Stimulated activated CD4-positive, alpha-beta T cell treated with anti-CD3 and anti-CD28 coated beads, TNF-alpha, amount 100 ng/mL, for 4 hours (primary cell): ENCODE data around the gene EEF1G.
A peak's percentile ranks its signal among the peaks of the same experiment; 100 is the strongest.
"Not testable (repeated sequence)": the region's sequence is repeated elsewhere in the genome, so short reads cannot be mapped to it uniquely, and the experiment has no call there.

Source experiments
- DNase-seq, 3 experiments: peaks; one replicate each; pipeline ENCODE4 v3.0.0-alpha.2; 2020; ENCODE audit warnings: low read depth in 3 of 3

The EEF1G gene

GRCh38 chr11:62603776-62604299 is 30.1 kb upstream of the EEF1G start:
- DNase-seq = no peak

GRCh38 chr11:62603072-62603408 is 29.3 kb upstream of the EEF1G start:
- DNase-seq = no peak

GRCh38 chr11:62602141-62603071 is 28.7 kb upstream of the EEF1G start:
- peak in 1 of 3 experiments; percentile 35 for DNase-seq

- DNase-seq = peak; percentile 99 to 100 (median 99)
Observed at GRCh38 chr11:62601372-62602140, 27.9 kb upstream of the EEF1G start, which contains the start of gene MTA2. Gene MTA2, minus strand, starts transcription at chr11:62601865. Its CDS starts 415 bp downstream, at chr11:62601450.

GRCh38 chr11:62601122-62601371 is 27.4 kb upstream of the EEF1G start:
- DNase-seq = peak in 2 of 3 experiments; percentile 29 to 45

- DNase-seq = no peak
Observed at GRCh38 chr11:62600367-62601121, 26.9 kb upstream of the EEF1G start.

GRCh38 chr11:62599901-62600300 is 26.2 kb upstream of the EEF1G start:
- DNase-seq = no peak

- DNase-seq = peak; percentile 83 to 91 (median 90)
Observed at GRCh38 chr11:62599069-62599696, 25.5 kb upstream of the EEF1G start.

- DNase-seq = no peak
Observed at GRCh38 chr11:62595124-62595523, 21.4 kb upstream of the EEF1G start.

GRCh38 chr11:62593434-62594044 is 19.8 kb upstream of the EEF1G start:
- DNase-seq = peak in 2 of 3 experiments; percentile 62 to 67

GRCh38 chr11:62592989-62593421 is 19.3 kb upstream of the EEF1G start:
- no peak for DNase-seq

- DNase-seq = no peak
Observed at GRCh38 chr11:62592146-62592815, 18.6 kb upstream of the EEF1G start.

GRCh38 chr11:62591448-62592145 is 17.9 kb upstream of the EEF1G start, which contains the start of gene TUT1:
Gene TUT1, minus strand, starts transcription at chr11:62591523. Its CDS starts 38 bp downstream, at chr11:62591485.
- DNase-seq = peak; percentile 77 to 93 (median 92)

- no peak for DNase-seq
Observed at GRCh38 chr11:62588966-62589637, 15.4 kb upstream of the EEF1G start.

- DNase-seq = not testable (repeated sequence)
Observed at GRCh38 chr11:62585356-62585755, 11.7 kb upstream of the EEF1G start.

GRCh38 chr11:62581735-62582134 is 8.0 kb upstream of the EEF1G start:
- DNase-seq = not testable (repeated sequence)

- no peak for DNase-seq
Observed at GRCh38 chr11:62580959-62581715, 7.4 kb upstream of the EEF1G start.

GRCh38 chr11:62579252-62579651 is 5.6 kb upstream of the EEF1G start:
- DNase-seq = no peak
